Activated CD4-positive, alpha-beta T cell treated with anti-CD3 and anti-CD28 coated beads for 36 hours (primary cell): ENCODE results near the gene FSIP2. TPM values are rescaled to one million over a fixed set of nuclear protein-coding genes. Genes with fewer than 3 reads are reported as not detected.

ENCODE experiments used
- ATAC-seq: fragments of 200-7000 bp; cut with Tn5 transposase; one replicate; pipeline ENCODE4 v1.10.0; 2021; ENCODE audit warnings: mild to moderate bottlenecking, moderate library complexity
- CTCF ChIA-PET: fragments of 350-600 bp; sonication (Branson Sonifier 250); formaldehyde crosslinking; loops from one replicate; lab custom pipeline; 2021; ENCODE audit warnings: antibody characterized with exemption; lab: Charles Lee
- POLR2A ChIA-PET: fragments of 350-600 bp; sonication (Branson Sonifier 250); formaldehyde crosslinking; loops from one replicate; lab custom pipeline; 2021; ENCODE audit warnings: antibody characterized with exemption, inconsistent platforms; lab: Charles Lee
- DNase-seq: peaks from one replicate; pipeline ENCODE4 v3.0.0-alpha.2; 2020
- H3K27ac Mint-ChIP-seq: one replicate; pipeline ENCODE4 v1.8.0; 2021; ENCODE audit warnings: mixed read lengths
- H3K27me3 Mint-ChIP-seq: one replicate; pipeline ENCODE4 v1.8.0; 2021; ENCODE audit warnings: mixed read lengths
- H3K36me3 Mint-ChIP-seq: one replicate; pipeline ENCODE4 v1.8.0; 2021; ENCODE audit warnings: low read depth, mixed read lengths
- H3K4me1 Mint-ChIP-seq: one replicate; pipeline ENCODE4 v1.8.0; 2021; ENCODE audit warnings: mixed read lengths
- H3K4me3 Mint-ChIP-seq: one replicate; pipeline ENCODE4 v1.8.0; 2021; ENCODE audit warnings: mild to moderate bottlenecking, moderate library complexity, mixed read lengths
- H3K9me3 Mint-ChIP-seq: one replicate; pipeline ENCODE4 v1.8.0; 2021; ENCODE audit warnings: low read depth, mixed read lengths
- intact Hi-C, 2 experiments: fragments of 100-400 bp; cut with DNase I in 1 of 2; cut with micrococcal nuclease in 1 of 2; formaldehyde crosslinking; loops; one replicate each; pipeline versions ENCODE4 v1.14.2 to v1.15.1; 2022 to 2024; cut with DNase I, micrococcal nuclease
- total RNA-seq, 2 experiments: library from RNA; stranded (reverse); gene quantifications; one replicate each; pipeline ENCODE4 v1.2.3, GENCODE V29; 2021

FSIP2 gene
- total RNA-seq, 2 experiments from 2014 or later, result 0.05 to 0.28 TPM

DNA sequence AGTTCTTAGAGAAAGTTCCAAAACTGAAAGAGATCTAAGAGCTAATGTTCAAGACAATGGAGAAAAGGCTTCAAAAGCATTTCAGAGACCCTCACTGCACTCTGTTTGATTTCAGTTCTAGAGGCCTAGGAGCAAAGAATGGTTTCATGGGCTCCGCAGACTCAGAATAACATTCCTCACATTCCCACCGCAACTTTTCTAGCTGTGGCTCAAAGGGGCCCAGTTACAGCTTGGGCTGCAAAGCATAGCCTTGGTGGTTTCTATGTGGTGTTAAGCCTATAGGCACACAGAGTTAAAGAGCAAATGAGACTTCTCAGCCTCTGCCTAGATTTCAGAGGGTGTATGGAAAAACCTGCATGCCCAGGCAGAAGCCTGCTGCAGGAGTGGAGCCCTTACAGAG is 73.0 kb downstream of the FSIP2 start:
- no peaks in the 10 kb centered on the region for H3K36me3 Mint-ChIP-seq
- H3K27ac Mint-ChIP-seq, result no peak overlapping the region
- no peak for ATAC-seq
- no peak overlapping the region for H3K4me3 Mint-ChIP-seq
- H3K27me3 Mint-ChIP-seq, result no peaks in the 10 kb centered on the region
- intact Hi-C loops, result no loop called here
- peaks cover 1% of the 10 kb centered on the region for H3K9me3 Mint-ChIP-seq
- H3K4me1 Mint-ChIP-seq, result no peaks in the 10 kb centered on the region
- no peak for DNase-seq
- ChIA-PET CTCF (no interaction called here), POLR2A (no interaction called here)

DNA sequence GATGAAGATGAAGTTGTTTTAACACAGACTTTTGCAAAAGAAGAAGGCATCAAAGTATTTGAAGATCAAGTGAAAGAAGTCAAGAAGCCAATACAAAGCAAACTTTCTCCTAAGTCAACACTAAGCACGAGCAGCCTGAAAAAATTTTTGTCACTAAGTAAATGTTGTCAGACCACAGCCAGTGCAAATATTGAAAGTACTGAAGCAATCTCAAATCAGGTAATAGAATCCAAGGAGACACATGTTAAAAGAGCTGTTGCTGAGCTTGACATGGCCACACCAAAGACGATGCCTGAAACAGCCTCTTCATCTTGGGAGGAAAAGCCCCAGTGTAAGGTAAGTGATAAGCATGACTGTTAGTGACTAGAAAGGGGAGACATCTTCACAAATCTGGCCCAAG is 75.1 kb downstream of the FSIP2 start:
- intact Hi-C loops, result no loop called here

DNA sequence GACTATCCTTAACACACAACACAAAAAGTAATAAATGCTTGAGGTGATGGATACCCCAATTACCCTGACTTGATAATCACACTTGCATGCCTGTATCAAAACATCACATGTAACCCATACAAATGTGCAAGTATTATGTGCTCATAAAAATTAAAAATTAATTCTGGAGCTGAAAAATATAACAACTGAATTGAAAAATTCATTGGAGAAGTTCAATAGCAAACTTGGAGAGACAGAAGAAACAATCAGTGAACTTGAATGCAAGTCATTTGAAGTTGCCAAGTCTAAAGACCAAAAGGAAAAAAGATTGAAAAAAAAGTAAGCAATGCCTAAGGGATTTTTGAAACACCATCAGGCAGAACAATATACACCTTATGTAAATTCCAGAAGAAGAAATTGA is 79.4 kb downstream of the FSIP2 start:
- Mint-ChIP-seq H3K4me1 (no peaks in the 10 kb centered on the region), H3K9me3 (peaks cover 16% of the 10 kb centered on the region), H3K27ac (no peak overlapping the region), H3K4me3 (no peak overlapping the region), H3K27me3 (no peaks in the 10 kb centered on the region), H3K36me3 (no peaks in the 10 kb centered on the region)
- DNase-seq (no peak), ATAC-seq (no peak)
- intact Hi-C loops, result no loop called here
- ChIA-PET POLR2A (no interaction called here), CTCF (no interaction called here)

More for the DNA sequence above, 75.1 kb downstream of the FSIP2 start:
- ChIA-PET CTCF (no interaction called here), POLR2A (no interaction called here)
- no peaks in the 10 kb centered on the region for H3K36me3 Mint-ChIP-seq
- H3K4me3 Mint-ChIP-seq, result no peak overlapping the region
- no peaks in the 10 kb centered on the region for H3K4me1 Mint-ChIP-seq
- DNase-seq (no peak), ATAC-seq (no peak)
- H3K9me3 Mint-ChIP-seq, result peaks cover 10% of the 10 kb centered on the region
- no peak overlapping the region for H3K27ac Mint-ChIP-seq
- H3K27me3 Mint-ChIP-seq, result no peaks in the 10 kb centered on the region

DNA sequence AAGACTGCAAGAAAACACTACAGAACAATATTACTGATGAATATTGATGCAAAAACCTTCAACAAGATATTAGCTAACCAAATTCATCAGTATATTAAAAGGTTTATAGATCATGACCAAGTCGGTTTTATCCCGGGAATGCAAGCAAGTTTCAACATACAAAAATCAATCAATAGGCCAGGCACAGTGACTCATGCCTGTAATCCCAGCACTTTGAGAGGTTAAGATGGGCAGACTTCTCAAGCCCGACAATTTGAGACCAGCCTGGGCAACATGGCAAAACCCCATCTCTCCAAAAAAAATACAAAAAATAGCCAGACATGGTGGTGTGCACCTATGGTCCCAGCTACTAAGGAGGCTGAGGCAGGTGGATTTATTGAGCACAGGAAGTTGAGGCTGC is 82.9 kb downstream of the FSIP2 start:
- ATAC-seq (no peak), DNase-seq (no peak)
- Mint-ChIP-seq H3K27ac (no peak overlapping the region), H3K4me1 (no peaks in the 10 kb centered on the region), H3K27me3 (no peaks in the 10 kb centered on the region), H3K9me3 (peaks cover 20% of the 10 kb centered on the region), H3K36me3 (no peaks in the 10 kb centered on the region), H3K4me3 (no peak overlapping the region)
- POLR2A ChIA-PET, result no interaction called here
- intact Hi-C loops, result no loop called here
- CTCF ChIA-PET, result interaction anchor here (0.8 kb wide), 1 partner anchor 105 kb away, joined by 4 read pairs; no protein-coding TSS in a partner anchor

DNA sequence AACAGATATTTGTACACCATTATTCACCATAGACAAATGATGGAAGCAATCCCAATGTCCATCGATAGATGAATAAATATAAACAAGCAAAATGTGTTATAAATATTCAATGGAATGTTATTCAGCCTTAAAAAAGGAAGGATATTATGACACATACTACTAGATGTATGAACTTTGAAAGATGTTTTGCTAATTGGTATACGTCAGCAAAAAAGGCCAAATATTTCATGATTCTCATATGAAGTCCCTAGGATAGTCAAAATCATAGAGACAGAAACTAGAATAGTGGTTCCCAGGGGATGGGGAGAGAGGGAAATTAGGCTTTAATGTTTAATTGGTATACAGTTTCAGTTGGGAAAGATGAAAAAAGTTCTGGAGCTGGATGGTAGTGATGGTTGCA is 85.2 kb downstream of the FSIP2 start:
- intact Hi-C loops, result no loop called here
- no peaks in the 10 kb centered on the region for H3K36me3 Mint-ChIP-seq
- POLR2A ChIA-PET, result no interaction called here

DNA sequence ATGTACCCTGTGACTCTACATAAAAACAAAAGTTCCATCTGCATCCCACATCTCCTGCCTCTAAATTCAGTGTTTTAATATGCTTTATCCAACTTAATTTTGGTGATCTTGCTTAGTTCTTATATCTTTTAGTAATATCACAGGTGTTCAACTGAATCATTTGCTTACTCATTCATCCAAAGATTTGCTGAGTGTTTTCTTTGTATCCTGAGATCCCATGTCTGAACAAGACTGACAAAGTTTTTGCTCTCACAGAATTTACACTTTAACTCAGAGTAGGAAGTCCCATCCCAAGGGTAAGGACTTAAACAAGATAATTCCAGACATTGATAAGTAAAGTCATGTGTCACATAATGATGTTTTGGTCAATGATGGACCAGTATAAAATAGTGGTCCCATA is 87.0 kb downstream of the FSIP2 start:
- ATAC-seq (no peak), DNase-seq (no peak)
- H3K4me3 Mint-ChIP-seq, result no peak overlapping the region
- H3K36me3 Mint-ChIP-seq, result no peaks in the 10 kb centered on the region
- no peaks in the 10 kb centered on the region for H3K27me3 Mint-ChIP-seq
- intact Hi-C loops, result no loop called here
- no peaks in the 10 kb centered on the region for H3K4me1 Mint-ChIP-seq
- ChIA-PET CTCF (no interaction called here), POLR2A (no interaction called here)
- peaks cover 6% of the 10 kb centered on the region for H3K9me3 Mint-ChIP-seq
- H3K27ac Mint-ChIP-seq, result no peak overlapping the region

More for the DNA sequence above, 85.2 kb downstream of the FSIP2 start:
- no peak for ATAC-seq
- no peak overlapping the region for H3K27ac Mint-ChIP-seq
- H3K27me3 Mint-ChIP-seq, result no peaks in the 10 kb centered on the region
- peaks cover 12% of the 10 kb centered on the region for H3K9me3 Mint-ChIP-seq
- H3K4me1 Mint-ChIP-seq, result no peaks in the 10 kb centered on the region
- CTCF ChIA-PET, result no interaction called here
- DNase-seq, result no peak
- H3K4me3 Mint-ChIP-seq, result no peak overlapping the region

DNA sequence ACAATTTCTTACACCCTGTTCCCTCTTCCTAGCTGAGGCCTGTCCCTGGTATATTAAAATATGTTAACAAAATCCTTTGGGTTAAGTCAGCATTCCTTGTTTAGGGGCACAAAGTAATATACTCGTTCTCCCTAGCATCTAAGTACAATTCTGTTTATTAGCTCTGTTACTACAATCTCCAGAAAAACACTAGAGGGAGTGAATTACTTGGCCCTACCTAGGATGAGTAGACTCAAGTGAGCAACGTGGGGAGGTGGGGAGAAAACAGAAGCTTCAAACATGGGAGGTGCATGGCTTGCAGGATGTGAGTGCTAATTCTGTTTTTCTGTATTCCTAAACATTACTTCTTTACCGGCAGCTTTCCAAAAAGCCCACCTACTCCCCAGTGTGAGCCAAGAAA is 89.7 kb downstream of the FSIP2 start:
- ATAC-seq (no peak), DNase-seq (no peak)
- H3K4me3 Mint-ChIP-seq, result no peak overlapping the region
- peaks cover 3% of the 10 kb centered on the region for H3K9me3 Mint-ChIP-seq
- intact Hi-C loops, result no loop called here
- CTCF ChIA-PET, result no interaction called here
- no peaks in the 10 kb centered on the region for H3K4me1 Mint-ChIP-seq
- no peaks in the 10 kb centered on the region for H3K36me3 Mint-ChIP-seq
- H3K27ac Mint-ChIP-seq, result no peak overlapping the region
- POLR2A ChIA-PET, result no interaction called here
- no peaks in the 10 kb centered on the region for H3K27me3 Mint-ChIP-seq

DNA sequence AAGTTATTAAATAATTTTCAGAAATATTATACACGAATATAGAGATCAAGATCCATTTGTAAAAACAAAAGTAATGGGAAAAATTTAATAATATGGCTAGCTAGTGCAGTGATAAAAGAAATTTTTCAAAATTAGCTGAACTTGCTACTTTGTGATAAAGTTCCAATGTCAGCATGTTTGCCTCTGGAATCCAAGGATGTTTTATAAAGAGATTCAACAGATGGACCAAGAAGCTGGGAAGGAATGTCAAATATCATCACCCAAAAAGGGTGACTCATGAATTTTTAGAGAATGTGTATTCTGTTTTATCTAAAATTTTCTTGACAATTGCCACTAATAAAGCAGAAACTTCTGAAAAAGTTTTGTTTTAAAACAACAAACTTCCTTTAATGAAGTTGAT is 95.3 kb downstream of the FSIP2 start:
- H3K9me3 Mint-ChIP-seq, result peaks cover 16% of the 10 kb centered on the region
- POLR2A ChIA-PET, result no interaction called here
- ATAC-seq (no peak), DNase-seq (no peak)
- CTCF ChIA-PET, result interaction anchor here (0.7 kb wide), 1 partner anchor 69 kb away, joined by 3 read pairs; no protein-coding TSS in a partner anchor
- intact Hi-C loops, result no loop called here
- no peak overlapping the region for H3K4me3 Mint-ChIP-seq
- no peak overlapping the region for H3K27ac Mint-ChIP-seq
- peaks cover 5% of the 10 kb centered on the region for H3K36me3 Mint-ChIP-seq
- no peaks in the 10 kb centered on the region for H3K4me1 Mint-ChIP-seq
- no peaks in the 10 kb centered on the region for H3K27me3 Mint-ChIP-seq

DNA sequence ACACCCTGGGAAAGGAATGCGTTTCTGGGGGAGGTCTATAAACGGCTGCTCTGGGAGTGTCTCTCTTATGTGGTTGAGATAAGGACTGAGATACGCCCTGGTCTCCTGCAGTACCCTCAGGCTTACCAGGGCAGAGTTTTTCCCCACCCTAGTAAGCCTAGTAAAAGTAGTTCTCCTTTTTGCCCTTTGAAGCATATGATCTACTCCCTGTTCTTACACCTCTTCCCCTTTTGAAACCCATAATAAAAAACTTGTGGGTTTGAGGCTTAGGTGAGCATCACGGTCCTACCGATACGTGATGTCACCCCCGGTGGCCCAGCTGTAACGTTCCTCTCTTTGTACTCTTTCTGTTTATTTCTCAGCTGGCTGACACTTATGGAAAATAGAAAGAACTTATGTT is 97.4 kb downstream of the FSIP2 start:
- POLR2A ChIA-PET, result no interaction called here
- Mint-ChIP-seq H3K4me3 (no peak overlapping the region), H3K9me3 (peaks cover 23% of the 10 kb centered on the region), H3K27me3 (no peaks in the 10 kb centered on the region), H3K4me1 (no peaks in the 10 kb centered on the region), H3K27ac (no peak overlapping the region), H3K36me3 (peaks cover 5% of the 10 kb centered on the region)
- CTCF ChIA-PET, result no interaction called here
- no peak for DNase-seq
- intact Hi-C loops, result no loop called here
- ATAC-seq, result no peak

DNA sequence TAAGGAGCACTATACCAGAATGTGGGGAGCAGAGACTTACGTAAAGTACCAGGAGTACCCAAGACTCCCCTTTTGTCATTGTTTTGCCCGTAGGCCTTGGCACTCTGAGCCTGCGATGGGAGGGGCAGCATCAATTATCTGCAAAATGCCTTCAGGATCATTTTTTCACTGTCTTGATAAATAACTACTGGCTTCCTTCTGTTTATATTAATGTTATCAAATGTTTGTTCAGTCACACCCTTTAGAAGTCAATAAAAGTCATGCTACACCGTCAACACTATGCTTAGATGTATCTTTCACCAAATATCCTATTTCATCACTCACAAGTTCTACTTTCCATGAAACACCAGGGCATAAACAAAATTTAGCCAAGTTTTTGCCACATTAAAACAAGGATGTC is 116.3 kb downstream of the FSIP2 start:
- H3K27ac Mint-ChIP-seq, result no peak overlapping the region
- ChIA-PET POLR2A (no interaction called here), CTCF (no interaction called here)
- no peak for ATAC-seq
- no peak overlapping the region for H3K4me3 Mint-ChIP-seq
- no peak for DNase-seq
- peaks cover 4% of the 10 kb centered on the region for H3K36me3 Mint-ChIP-seq
- intact Hi-C loops, result no loop called here
- no peaks in the 10 kb centered on the region for H3K4me1 Mint-ChIP-seq
- peaks cover 11% of the 10 kb centered on the region for H3K9me3 Mint-ChIP-seq
- H3K27me3 Mint-ChIP-seq, result no peaks in the 10 kb centered on the region

DNA sequence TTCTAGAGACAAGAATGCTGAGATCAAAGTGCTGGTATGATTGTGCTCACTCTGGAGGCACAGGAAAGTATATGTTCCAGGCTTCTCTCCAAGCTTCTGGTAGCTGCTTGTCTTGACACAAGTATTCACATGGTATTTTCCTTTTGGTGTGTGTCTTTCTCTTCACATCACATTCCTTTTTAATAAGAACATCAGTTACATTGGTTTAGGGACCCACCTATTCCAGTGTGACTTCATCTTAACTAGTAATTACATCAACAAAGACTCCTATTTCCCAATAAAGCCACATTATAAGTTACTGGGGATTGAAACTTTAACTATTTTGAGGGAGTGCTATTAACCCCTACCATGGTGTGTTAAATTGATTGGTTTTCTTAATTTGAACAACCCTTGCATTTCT is 119.1 kb downstream of the FSIP2 start:
- no peak for DNase-seq
- Mint-ChIP-seq H3K27ac (no peak overlapping the region), H3K4me1 (no peaks in the 10 kb centered on the region), H3K36me3 (no peaks in the 10 kb centered on the region), H3K27me3 (no peaks in the 10 kb centered on the region), H3K4me3 (no peak overlapping the region), H3K9me3 (peaks cover 12% of the 10 kb centered on the region)
- intact Hi-C loops, result no loop called here
- ChIA-PET CTCF (no interaction called here), POLR2A (no interaction called here)
- ATAC-seq, result no peak

DNA sequence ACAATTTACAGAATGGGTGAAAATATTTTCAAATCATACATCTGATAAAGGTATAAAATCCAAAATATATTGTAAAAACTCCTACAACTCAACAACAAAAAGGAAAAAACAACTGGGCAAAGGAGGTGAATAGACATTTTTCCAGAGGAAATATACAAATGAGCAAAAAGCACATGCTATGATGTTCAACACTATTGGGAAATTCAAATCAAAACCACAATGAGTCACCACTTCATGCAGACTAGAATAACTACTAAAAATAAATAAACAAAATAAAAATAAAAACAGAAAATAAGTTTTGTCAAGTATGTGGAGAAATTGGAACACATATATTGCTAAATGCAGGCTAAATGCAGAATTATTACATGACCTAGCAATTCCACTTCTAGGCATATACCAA is 120.9 kb downstream of the FSIP2 start:
- POLR2A ChIA-PET, result no interaction called here
- no peaks in the 10 kb centered on the region for H3K4me1 Mint-ChIP-seq

DNA sequence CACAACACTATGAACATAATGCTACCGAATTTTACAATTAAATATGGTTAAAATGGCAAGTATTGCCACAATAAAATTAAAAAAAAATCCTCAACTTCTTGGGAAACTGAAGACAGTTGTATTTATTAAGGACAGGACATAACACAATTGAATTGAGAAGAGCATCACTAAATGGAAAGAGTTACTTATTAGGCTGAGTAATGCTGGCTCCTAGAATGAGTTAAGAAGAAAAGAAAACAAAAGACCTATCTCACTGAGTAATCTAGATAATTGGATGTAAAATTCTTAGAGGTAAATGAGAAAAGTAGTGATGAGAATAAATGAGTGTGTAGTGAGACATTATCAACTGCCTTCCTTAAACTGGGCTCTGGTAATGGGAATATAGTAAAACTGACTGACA is 121.7 kb downstream of the FSIP2 start:
- POLR2A ChIA-PET, result no interaction called here
- DNase-seq (no peak), ATAC-seq (no peak)
- Mint-ChIP-seq H3K27me3 (no peaks in the 10 kb centered on the region), H3K36me3 (peaks cover 4% of the 10 kb centered on the region), H3K4me1 (no peaks in the 10 kb centered on the region), H3K4me3 (no peak overlapping the region), H3K27ac (no peak overlapping the region), H3K9me3 (peaks cover 12% of the 10 kb centered on the region)
- intact Hi-C loops, result no loop called here
- CTCF ChIA-PET, result no interaction called here

More for the DNA sequence above, 120.9 kb downstream of the FSIP2 start:
- ATAC-seq, result no peak
- no peak overlapping the region for H3K27ac Mint-ChIP-seq
- intact Hi-C loops, result no loop called here
- no peak overlapping the region for H3K4me3 Mint-ChIP-seq
- H3K27me3 Mint-ChIP-seq, result no peaks in the 10 kb centered on the region
- CTCF ChIA-PET, result no interaction called here
- DNase-seq, result no peak
- H3K9me3 Mint-ChIP-seq, result peaks cover 17% of the 10 kb centered on the region
- peaks cover 4% of the 10 kb centered on the region for H3K36me3 Mint-ChIP-seq
